Stimulated activated CD4-positive, alpha-beta T cell treated with anti-CD3 and anti-CD28 coated beads, TNF-alpha, amount 100 ng/mL, for 48 hours (primary cell): Measurements from ENCODE around the gene CACNA1C.

Experiments used
- DNase-seq, 3 donors: peaks; one replicate each; pipeline ENCODE4 v3.0.0-alpha.2; 2020; ENCODE audit warnings: low read depth in 3 of 3

The CACNA1C gene

DNA sequence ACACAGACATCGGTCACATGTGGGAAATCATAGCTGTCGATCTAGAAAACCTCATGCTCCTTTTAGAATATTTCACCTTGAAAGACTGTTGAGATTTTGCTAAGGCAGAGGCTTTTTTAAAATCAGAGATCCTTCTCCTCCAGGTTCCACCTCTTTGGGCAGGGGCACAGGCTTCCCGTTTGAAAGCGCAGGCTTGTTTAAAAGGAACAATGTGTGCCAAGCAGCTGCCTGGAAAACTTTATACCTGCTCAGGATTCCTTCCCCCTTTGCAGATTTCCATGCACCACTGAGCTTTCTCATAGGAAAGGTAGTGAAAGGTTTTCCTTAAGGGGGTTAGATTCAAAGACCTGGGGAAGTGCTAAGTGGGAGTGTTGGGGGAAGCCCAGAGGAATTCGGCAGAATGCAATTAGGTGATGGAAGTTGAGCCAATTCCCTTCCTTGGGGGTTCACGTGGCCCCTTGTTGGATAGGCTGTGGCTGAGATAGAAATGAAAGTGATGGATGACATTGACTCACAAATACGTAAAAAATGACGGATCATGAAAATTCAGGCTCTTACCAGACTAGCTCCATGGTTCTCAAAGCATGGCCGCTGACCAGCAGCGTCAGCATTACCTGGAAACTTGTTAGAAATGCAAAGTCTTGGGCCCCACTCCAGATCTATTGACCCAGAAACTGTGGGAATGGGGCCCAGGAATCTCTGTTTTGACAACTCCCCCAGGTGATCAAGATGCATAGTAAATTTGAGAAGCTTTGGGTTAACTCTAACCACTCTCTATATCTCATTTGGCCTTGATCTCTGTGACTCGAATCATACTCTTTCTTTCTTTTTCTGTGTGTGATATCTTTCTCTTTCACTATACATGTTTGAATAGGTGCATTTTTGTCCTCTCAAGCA is 460.6 kb downstream of the CACNA1C start:
- no peak for DNase-seq

DNA sequence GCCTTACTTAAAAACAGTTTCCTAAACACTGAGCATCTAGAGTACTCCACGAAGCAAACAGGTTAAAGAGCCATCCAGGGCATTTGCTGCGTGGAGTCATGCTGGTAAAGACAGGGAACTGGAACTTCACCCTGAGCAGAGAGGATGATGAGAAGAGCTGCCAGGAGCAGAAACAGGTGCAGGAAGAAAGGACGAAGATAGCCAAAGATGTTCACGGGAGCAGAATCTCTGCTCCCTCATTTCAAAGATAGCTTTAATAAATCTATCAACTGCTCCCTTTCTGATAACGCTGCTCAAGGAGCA is 461.2 kb downstream of the CACNA1C start:
- no peak for DNase-seq

DNA sequence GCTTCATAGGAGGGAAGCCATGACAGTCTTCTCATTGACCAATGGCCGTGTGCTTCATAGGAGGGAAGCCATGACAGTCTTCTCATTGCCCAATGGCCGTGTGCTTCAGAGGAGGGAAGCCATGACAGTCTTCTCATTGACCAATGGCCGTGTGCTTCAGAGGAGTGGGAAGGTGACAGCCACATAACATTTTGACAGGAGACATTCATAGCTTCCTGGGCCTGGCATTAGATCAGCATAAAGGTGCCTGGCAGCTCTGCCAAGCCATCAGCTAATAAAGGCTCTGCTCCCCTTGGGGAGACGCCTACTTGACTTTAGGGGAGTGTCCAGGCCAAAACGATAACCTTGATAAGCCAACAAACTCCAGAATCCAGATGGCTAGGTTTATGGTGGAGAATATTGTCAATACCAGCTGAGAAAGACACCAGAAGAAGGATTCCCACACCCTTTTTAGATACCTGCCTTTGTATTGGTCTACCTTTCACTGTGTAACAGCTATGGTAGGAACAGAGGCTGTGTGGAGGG is 468.0 kb downstream of the CACNA1C start:
- DNase-seq = no peak

DNA sequence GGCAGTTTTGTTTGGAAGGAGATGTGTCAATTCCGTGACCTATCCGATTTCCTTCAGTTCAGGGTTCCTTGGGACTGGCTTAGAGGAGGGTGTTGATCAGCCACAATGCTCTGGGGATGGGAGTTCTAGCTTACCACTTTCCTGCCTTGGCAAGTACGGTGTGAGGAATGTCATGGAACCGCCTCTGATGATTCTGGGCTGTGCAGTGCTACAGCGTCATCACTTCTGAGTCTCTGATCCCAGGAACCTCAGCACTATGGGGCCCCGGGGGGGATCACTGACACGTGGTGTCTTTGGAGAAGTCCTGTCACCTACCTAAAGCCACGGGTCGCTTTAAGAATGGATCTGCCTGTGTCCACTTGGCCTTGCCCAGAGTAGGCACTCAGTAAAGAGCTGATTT is 470.5 kb downstream of the CACNA1C start:
- DNase-seq = no peak

DNA sequence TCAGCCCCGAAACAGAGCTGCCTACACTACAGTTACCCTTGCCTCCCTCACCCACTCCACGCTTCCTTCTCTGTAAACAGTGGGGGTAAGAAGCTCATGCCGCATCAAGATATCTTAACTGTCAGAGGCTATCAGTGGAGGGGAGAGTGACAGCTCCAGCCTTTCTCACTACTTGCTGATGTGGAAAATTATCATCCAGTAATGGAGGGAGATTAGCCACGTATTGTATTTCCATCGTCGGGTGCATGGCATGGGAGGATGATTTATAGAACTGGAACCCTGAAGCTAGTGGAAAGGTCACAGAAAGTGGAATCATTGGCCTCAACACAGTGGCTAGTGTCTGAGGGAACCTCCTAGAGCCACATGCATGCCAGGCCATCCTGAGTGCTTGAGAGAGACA is 471.1 kb downstream of the CACNA1C start:
- DNase-seq = no peak

DNA sequence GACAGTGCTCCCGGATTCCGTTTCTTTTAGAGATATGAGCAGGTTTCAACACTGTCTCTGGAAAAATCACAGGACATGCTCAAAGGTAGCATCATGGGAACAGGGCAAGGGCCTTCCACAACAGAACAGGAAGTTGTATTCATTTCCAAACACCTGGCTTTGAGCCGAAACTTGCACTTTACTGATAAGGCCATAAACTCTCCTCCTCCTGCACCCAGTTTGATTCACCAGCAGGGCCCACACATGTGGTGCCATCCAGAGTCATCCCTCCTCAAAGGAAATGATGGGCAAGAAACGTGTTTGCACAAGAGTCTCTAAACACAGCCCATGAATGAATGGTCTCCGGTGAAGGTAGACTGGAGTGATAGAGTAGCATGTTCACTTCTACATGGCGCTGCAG is 473.6 kb downstream of the CACNA1C start:
- DNase-seq = no peak

DNA sequence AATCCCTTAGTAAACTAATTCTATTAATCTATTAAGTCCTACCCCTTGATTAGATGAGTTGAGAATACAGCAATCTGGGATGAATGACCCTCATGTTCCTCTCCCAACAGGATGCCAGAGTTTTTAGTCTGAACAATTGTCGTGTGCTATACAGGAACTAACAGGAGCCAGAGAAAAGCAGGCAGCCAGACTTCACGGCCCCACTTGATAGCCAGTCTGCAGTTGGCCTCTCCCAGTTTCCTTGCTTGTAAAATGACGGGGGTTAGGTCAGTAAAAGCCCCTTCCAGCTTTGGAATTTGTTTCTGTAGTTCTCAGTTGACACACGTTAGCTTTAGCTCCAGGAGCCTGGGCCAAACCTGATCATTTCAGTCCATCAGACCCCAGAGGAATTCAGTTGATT is 475.2 kb downstream of the CACNA1C start:
- no peak for DNase-seq

DNA sequence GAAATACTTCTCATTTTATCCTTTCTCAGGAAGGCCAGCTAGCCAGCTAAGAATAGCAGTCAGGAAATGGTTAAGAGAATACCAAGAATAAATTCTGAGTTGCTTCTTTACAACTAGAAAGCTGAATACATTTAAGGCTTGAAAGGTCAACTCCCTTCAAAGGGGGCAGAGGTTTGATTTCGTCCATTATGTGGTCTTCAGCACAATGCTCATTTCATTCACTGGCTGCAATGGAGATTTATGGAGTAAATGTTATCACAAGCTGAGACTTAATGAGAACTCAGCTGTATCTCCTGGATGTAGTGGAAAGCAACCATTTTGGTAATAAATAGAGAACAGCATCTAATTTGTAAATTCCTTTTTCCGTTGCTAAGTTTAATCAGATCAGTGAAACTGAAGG is 477.0 kb downstream of the CACNA1C start:
- no peak for DNase-seq

DNA sequence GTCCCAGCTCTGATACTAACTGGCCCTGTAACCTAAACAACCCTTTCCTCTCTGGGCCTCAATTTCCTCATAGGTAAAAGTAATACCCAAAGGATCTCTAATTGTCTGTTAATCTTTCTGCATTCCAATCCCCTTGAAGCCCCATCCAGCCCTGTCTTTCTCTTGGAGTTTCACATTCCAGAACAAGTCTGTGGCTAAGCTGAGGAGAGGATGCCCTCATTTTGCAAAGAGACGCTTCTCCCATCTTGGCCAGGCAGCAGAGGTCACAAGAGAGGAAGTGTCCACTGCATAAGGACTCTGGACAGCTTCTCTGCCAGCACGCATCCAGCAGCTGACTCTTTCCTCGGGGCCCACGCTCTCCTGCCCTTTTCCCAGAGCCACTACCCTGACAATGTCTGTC is 478.6 kb downstream of the CACNA1C start:
- no peak for DNase-seq

DNA sequence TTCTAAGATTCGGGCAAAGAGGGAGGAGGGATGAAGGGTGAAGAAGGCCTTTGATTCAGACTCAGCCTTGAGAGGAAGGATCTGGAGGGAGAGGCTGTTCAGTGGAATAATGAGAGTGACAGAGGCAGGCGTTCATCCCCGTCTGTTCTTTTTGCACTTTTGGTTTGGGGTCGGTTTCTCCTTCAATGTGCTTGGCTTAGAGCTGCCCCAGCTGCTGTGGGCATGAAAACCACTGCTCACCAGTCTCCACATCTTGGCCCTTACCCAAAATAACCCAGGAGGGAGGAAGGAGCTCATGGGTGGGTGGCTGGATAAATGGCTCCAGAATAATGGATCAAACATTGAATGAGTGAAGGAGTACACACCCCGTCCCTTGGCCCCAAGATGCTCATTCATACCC is 480.2 kb downstream of the CACNA1C start:
- no peak for DNase-seq

DNA sequence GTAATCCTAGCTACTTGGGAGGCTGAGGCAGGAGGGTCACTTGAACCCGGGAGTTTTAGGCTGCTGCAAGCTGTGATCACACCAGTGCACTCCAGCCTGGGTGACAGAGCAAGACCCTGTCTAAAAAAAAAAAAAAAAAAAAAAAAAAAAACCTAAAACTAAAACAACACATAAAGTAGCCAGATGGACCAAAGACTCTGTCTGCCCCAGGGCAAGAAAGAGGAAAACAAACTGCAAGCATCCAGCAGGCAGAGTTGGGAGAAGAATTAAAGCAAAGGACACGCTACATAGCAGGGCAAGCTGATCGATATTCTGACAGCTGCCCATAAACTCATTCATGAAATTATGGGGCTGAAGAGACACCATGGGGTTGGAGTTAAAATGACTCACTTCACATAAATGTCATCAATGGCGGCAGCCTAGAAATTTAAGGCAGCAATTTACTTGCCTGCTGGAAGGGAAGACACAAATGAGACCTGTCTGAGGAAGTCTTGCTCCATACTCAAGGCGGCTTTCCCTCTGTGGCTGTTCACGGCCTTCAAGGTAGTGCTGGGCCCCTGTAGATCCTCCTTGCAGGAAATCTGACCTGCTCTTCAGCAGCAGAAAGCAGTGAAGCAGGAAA is 482.9 kb downstream of the CACNA1C start:
- no peak for DNase-seq

DNA sequence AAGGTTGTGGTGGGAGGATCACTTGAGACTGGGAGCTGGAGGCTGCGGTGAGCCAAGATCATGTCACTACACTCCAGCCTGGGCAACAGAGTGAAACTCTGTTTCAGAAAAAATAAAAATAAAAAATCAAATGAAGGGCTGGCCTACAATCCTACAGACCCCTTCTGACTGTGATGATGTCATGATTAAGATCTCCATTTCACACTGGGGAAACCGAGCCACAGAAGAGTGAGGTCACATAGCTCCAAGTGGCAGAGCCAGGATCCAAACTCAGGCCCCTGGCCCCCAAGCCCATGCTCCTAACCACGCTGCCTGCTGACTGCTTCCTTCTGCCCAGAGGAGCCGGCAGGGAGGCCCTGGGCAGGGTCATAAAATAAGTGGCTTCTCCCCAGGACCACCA is 483.9 kb downstream of the CACNA1C start:
- no peak for DNase-seq

DNA sequence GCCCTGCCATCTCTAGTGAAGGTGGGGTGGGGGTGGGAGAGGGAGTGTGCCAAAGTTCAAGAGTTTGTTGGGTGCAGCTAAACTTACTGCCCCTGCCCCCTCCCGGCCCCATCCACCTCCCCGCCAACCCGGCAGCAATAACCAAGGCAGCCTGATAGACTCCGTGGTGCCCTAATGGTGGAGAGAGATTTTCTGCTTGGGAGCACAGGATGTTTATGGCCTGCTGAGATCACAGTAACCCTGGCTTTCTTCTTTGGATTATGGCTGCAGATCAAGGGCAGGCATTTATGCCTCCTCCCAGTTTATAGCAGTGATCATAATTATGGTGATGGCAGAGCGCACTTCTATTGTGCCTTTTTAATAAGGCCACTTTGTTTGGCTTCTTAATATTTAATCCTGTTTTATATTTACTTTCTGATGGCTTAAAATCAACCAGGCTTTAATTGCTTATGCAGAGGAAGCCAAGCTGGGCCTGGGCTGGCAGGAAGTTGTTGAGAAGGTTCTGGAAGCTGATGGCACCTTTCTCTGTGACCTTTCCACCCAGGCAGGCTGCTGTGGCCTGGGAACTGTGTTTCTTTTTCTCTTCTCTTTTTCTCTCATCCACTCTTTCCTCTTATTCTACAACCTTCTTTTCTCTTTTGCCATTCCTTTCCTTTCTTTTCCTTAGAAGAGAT is 485.2 kb downstream of the CACNA1C start:
- DNase-seq = no peak

DNA sequence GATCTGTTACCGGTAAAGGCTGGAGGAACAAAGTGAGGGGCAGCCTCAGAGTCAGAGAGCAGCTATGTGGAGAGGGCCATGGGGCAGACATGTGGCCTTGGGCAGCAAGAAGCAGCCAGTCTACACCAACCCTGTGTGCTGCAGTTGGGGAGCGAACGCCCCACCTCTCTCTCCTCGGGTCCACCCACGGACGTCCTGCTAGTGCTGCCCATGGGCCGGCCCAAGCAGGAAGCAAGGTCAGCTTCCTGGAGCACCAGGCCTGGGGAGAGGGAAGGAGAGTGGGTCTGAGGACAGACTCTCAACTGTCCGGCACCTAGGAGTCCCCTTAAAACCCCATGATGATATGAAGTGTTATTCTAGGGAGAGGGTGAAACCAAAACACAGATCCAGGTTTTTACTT is 487.2 kb downstream of the CACNA1C start:
- DNase-seq = no peak

DNA sequence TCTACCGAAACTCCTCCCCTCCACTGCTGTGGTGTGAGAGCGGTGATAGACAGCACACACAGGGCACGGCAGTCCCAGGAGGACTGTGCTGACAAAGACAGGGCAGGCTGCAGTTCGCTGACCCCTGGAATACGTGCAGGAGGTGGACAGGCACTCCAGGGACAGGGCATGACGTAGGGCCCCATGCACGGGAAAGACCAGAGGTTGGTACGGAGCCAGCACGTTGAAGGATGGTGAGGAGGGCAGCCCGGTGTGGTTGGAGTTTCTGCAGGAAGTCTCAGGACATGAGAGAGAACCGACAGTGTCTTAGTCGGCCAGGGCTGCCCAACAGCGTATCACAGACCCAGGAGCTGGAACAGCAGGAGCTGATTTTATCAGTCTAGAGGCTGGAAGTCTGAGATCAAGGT is 487.8 kb downstream of the CACNA1C start:
- DNase-seq = no peak

DNA sequence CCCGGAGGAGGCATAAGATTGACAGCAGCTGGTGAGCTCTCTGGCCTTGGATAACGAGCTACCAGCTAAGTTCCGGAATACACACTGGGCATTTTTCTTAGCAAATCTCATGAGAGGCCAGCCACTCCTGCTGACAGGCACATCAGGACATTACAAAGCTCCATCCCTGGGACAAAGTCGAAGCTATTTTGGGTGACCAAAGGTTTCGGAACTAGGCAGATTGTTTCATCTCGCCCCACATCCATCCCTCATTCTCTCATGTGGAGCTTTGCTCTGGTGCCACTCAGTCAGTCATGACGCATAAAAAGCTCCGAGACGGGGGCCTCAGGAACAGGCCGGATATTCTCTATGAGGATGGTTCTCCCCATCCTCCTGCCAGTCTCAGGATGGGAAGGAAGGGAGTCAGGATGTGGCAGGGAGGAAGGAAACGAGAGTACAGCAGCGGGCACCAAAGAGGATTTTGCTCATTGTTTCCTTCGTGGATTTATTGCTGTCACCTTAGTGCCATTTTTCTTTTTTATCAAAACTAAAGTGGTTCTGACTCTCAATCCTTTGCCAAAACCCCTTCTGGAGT is 488.9 kb downstream of the CACNA1C start:
- no peak for DNase-seq

DNA sequence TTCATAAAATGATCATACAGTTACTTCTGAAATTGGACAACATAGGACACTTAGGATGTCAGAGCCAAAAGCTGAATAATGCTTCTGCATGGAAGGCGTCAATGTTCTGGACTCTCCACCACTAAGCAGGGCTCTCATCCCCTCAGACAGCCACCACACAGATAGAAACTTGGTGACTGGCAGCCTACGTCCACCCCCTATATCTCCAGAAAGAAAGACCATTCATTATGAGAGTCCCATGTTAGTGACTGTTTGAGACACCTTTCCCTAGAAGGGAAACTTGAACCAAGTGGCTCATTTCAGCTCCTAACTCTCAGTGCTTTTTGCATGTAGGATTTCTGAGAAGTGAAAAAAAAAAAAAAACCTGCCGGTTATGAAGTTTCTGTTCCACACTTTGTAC is 491.0 kb downstream of the CACNA1C start:
- no peak for DNase-seq

DNA sequence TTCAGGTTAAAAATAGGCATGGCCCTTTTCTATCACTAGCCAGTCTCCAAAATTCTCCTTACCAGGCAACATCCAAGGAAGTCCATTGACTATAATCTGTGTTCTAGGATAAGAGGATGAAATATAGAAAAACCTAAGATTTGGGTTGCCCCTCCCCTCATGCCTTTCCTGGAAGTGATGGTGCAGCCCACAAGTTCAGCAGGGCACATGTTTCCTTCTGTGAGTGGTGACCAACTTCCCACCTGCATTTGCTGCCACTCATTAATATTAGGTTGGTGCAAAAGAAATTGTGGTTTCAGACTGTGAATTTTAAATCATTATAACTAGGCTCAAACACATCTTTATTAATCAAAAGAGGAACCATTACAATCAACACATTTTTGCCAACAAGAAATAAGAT is 491.4 kb downstream of the CACNA1C start:
- DNase-seq = no peak

DNA sequence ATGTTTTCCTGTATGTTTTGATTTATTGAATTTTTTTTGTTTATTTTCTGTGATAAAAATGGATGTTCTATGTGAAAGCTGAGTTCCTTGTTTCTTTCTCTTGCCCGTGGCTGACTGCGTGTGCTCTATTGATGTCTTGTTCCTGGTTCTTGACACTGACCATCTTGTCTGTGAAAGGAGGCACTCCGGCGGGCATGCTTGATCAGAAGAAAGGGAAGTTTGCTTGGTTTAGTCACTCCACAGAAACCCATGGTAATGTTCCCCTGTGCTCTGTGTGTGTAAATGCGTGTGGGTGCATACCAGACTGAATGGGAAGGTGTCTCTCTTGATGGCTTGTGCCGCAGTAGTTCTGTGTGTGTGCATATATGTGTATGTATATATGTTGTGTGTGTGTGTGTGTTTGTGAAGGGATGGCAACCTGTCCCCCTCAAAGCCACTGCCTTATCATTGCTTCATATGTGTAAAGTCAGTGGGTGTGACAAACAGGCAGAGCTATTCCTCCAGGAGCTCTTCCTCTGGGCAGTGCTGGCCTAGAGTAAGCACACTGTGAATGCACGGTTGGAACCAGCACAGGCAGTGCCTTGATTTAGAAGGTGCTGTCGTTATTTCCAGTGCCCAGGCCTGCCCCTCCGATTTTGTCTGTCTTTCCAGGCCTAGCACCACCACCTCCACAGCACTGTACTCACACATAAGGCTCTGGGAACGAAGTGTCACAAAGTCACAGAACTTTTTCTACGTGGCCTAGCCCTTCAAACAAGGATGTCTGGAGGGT is 494.7 kb downstream of the CACNA1C start:
- no peak for DNase-seq

DNA sequence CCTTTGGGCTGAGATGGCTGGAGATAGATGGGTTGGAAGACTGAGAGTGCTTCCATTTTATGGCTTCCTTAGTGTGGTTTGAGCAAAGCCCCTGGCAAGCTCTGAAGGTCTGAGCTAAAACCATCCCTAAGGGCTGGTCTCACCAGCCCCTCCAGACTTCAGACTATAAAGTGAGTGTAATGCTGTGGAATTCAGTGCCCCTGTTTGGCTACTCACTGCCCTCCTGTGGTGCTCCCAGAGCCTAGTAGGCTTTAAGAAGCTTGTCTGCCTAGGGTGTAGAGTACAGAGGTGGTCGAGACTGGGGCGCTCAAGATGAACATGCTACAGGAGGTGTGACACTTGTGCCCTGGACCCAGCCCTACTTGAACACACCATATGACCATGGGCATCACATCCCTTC is 495.3 kb downstream of the CACNA1C start:
- no peak for DNase-seq

DNA sequence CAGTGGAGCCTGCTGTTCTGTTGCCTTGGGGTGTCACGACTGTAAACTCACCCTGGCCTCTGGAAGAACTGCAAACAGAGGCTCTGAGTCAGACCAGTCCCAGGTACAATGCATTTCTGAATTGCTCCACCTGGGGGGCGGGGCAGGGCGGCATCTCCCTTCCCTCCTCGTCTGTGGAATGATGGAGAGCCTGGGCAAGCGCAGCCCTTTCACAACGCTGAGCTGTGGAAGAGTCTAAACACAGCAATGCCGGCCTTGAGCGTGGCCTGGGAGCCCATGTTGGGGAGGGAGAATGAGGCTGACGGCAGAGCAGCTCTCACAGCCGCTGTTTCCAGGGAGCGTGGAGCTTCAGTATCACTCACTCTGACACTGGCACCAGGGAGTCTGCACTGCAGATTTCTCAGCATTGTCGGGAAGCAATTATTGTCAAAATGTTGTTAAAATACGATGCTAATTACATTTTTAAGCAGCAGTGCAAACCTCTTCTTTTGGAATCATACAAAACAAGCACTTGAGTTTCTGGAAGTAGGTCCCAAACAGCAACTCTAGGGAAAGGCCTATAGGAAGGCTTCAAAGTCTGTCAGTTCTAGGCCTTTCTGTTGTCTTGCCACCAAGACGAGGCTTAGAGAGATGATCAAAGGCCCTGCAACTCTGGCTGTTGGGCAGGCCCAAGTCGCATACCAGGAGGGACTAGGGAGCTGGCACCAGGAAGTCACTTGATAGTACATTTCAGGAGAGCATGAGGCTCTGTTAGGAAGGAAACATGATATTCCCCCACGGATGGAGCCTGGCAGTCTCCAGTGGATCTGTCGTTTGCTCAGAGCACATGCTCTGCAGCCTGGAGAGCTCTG is 498.0 kb downstream of the CACNA1C start:
- DNase-seq = no peak
